HG02642 (cell line): ENCODE data around the gene IMMP1L.
"Not testable (repeated sequence)": the region's sequence is repeated elsewhere in the genome, so short reads cannot be mapped to it uniquely, and the experiment has no call there.

Source experiments
- ATAC-seq: cut with Tn5 transposase; IDR thresholded peaks from one replicate; pipeline ENCODE4 v1.9.1; 2021; ENCODE audit warnings: mild to moderate bottlenecking; ENCODE audit not compliant: unreplicated experiment, poor library complexity

The IMMP1L gene, protein sequence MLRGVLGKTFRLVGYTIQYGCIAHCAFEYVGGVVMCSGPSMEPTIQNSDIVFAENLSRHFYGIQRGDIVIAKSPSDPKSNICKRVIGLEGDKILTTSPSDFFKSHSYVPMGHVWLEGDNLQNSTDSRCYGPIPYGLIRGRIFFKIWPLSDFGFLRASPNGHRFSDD

GRCh38 chr11:31509429-31510345 is at the start of gene IMMP1L, which contains the start of gene ELP4:
Gene IMMP1L, minus strand, starts transcription at chr11:31509622. Its CDS starts 46,346 bp downstream, at chr11:31463276.
Gene ELP4, plus strand, starts transcription at chr11:31509767. Its CDS starts 18 bp downstream, at chr11:31509785.
- peak; percentile 100 for ATAC-seq

DNA sequence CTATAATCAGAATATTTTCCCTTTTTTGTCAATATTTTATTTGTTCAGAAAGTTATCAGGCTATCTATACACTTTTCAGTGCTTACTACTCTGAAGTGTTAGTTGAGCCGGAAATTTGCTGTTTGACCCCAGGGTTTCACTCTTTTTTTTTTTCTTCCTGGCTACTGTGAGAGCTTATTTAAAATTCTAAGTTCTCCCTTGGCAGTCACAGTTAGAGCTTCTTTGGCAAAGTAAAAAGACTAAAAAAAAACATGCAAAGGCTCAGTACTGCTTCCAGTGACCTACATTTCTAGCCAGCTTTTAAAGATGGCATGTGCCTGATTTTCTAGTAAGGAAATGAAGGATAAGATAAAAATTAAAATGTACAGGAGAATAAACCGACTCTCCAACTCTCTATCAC is 48.6 kb upstream of the IMMP1L start:
- no peak for ATAC-seq

DNA sequence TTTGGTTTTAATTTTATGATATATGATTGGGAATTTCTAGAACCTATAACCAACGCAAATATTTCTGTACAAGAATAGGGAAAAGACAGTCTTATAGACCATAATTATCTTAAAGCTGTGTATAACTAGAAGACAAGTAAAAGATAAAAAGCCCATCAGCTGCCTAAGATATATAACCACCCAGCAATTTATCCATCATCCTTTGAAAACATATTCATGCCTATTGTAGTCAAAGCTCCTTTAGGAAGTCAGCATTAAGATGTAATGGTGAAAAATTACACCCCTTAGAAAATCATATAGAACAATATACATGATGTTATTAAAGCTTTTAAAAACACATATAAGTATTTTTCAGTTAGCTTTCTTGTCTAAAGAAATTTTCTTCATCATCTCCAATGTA is 46.5 kb upstream of the IMMP1L start:
- no peak for ATAC-seq

- no peak for ATAC-seq
Observed at GRCh38 chr11:31542862-31543261, 33.4 kb upstream of the IMMP1L start.

DNA sequence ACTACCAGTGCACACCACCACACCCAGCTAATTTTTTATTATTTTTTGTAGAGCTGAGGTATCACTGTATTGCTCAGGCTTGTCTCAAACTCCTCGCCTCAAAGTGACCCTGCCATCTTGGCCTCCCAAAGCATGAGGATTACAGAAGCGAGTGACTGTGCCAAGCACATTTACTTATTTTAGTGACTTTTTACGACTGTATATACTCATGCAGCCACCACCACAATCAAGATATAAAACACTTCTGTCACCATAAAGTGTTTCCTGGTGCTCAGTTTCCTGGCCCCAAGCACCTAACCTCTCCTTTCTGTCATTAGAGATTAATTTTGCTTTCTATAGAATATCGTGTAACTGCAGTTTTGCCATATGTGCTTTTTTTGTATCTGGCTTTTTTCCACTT is 26.1 kb upstream of the IMMP1L start:
- ATAC-seq = no peak

- no peak for ATAC-seq
Observed at GRCh38 chr11:31531293-31531692, 21.9 kb upstream of the IMMP1L start.

- peak; percentile 59 for ATAC-seq
Observed at GRCh38 chr11:31529701-31530100, 20.3 kb upstream of the IMMP1L start.

DNA sequence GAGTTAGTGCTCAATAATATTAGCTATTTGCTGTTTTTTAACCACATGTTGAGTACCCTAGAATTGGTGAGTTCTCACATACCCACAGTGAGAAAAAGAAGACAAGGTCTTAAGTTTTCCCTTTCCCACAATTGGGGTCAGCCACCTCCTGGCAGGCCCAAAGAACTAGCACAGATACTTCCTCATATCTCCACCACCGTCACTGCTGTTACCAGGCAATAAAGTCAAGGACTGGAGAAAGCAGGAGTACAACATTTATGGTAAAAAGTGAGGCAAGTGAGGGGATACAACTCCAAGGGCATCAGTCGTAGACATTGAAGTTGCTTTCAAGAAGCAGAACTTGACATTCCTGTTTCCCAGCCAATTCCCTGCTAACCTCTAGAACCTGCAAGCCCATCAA is 19.8 kb upstream of the IMMP1L start:
- ATAC-seq = no peak

- ATAC-seq = no peak
Observed at GRCh38 chr11:31521497-31522150, 12.2 kb upstream of the IMMP1L start.

DNA sequence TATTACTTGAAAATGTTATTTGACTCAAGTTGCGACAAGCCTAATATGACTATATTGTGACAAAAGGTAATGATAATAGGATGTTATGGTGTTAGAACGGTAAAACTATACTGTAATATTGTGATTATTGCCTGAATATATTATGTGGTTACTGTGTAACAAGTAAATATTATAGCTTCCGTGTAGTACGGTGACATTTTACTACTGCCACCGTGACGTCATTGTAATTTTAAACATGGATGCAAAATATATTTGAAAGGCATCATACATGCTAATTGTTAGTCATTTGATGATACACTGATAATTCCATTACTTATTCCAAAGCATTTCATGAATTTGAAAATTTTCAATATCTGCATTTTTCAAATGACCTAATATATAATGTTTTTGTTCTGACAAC is 2.7 kb upstream of the IMMP1L start:
- no peak for ATAC-seq

DNA sequence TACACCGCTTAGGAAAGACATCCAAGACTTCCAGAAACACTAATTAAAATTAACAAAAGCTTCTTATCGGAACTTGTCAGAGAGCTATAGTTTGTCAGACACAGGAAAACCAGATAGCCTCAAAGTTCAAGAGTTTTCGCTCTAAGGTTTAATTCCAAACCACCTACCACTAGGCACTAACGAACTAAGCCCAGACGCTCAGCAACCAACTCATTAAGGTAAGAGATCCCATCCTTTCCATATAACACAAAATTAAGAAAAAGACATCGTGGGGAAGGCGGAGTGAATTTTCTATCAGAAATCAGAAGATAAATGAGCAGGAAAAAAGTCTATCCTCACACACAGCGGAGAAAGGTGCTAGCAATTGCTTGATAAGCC is 382 bp downstream of the IMMP1L start:
- ATAC-seq = peak; percentile 12

GRCh38 chr11:31500560-31500959 is 8.9 kb downstream of the IMMP1L start:
- ATAC-seq = no peak

DNA sequence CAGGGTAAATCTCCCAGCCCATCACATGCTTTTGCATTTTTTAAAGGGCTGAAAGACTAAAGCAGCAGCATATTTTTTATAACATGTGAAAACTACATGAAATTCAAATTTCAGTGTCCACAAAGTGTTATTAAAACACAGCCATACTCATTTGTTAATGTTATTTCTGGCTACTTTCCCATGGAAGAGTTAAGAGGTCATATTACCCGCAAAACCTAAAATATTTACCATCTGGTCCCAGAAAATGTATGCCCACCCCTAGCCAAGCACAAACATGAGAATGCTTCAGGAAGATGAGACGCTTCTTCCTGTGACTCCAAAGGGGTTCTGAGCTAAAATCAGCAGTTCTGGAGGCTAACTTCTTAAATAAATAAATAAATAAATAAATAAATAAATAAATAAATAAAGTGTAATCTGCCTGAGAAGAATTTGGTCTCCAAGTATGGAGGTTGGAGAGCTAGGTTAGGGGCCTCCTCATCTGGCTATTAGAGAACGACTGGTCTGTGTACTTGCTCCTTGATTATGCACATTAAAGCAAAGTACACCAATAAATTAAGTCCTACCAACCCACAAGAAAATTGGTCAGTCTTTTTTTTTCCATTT is 9.7 kb downstream of the IMMP1L start:
- no peak for ATAC-seq

DNA sequence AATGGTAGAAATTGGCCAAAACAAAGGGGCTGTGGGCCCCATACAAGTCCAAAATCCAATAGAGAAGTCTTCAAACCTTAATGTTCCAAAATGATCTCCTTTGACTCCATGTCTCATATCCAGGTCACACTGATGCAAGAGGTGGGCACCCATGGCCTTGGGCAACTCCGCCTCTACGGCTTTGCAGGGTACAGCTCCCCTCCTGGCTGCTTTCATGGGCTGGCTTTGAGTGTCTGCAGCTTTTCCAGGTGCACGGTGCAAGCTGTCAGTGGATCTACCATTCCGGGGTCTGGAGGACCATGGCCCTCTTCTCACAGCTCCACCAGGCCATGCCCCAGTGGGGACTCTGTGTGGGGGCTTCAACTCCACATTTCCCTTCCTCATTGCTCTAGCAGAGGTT is 15.7 kb downstream of the IMMP1L start:
- not testable (repeated sequence) for ATAC-seq

DNA sequence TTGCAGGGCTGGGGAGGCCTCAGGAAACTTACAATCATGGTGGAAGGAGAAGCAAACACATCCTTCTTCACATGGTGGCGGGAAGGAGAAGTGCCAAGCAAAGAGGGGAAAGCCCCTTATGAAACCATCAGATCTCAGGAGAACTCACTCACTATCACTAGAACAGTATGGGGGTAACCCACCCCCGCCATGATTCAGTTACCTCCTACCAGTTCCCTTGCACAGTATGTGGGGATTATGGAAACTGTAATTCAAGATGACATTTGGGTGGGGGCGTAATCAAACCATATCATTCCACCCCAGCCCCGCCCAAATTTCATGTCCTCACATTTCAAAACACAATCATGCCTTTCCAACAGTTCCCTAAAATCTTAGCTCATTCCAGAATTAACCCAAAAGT is 16.2 kb downstream of the IMMP1L start:
- no peak for ATAC-seq

GRCh38 chr11:31492320-31492913 is 17.0 kb downstream of the IMMP1L start:
- ATAC-seq = no peak

- ATAC-seq = no peak
Observed at GRCh38 chr11:31487848-31488247, 21.6 kb downstream of the IMMP1L start.

GRCh38 chr11:31484497-31484896 is 24.9 kb downstream of the IMMP1L start:
- no peak for ATAC-seq

DNA sequence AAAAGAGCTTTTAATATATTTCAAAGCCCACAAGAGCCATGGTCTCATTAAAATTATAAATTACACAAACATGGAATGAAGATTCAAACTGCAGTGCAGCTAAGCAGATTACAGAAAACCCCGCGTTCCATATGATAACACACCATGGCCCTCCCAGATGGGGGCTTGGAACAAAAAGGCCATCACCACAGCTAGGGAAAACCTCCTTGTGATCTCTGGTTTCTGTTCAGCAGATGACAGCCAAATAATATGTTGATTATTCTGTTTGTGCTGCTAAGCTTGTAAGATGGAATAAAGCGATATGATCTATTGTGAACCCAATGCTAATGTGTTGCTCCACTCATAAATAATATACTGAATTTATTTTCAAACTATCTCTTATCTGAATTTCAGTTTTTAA is 28.5 kb downstream of the IMMP1L start:
- no peak for ATAC-seq

DNA sequence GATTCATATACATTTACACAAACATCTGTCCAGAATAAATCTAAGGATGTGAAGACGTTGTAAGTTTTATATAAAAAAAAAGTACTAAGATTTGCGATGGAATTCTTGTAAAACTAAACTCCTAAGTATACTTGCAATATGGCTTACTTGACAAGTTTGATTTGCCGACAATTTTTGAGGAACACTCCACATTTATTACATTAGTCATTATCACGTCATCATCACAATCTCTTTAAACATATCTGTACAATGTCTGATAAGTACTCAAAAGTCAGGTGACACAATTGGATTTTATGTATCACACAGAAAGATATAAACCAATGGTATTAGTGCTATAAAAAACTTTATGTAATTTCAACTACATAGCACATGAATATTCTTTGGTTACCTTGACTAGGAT is 30.4 kb downstream of the IMMP1L start:
- no peak for ATAC-seq

DNA sequence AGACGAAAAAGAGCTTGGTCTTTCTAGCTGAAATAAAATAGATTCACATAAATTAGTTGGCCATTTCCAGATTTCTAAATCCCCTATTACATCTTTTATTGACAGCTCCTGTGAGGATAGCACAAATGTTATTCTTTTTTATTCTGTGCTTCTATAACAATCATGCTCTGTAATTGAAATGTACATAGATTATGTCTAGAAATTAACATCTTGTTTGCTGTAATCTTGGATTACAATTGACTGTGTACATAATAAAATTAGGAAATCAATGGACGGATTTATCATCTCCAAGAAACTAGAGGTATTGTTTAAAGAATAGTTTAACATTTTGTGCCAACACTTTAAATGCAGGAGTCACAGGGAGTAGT is 31.2 kb downstream of the IMMP1L start:
- no peak for ATAC-seq
